HG03558 (cell line): ENCODE measurements around the gene SH2D3C.
"Not testable (repeated sequence)": the region's sequence is repeated elsewhere in the genome, so short reads cannot be mapped to it uniquely, and the experiment has no call there.

Source experiments
- ATAC-seq: cut with Tn5 transposase; IDR thresholded peaks from one replicate; pipeline ENCODE4 v1.9.1; 2021; ENCODE audit warnings: moderate number of reproducible peaks; ENCODE audit not compliant: unreplicated experiment; ENCODE audit errors: extremely low read depth

The SH2D3C gene

DNA sequence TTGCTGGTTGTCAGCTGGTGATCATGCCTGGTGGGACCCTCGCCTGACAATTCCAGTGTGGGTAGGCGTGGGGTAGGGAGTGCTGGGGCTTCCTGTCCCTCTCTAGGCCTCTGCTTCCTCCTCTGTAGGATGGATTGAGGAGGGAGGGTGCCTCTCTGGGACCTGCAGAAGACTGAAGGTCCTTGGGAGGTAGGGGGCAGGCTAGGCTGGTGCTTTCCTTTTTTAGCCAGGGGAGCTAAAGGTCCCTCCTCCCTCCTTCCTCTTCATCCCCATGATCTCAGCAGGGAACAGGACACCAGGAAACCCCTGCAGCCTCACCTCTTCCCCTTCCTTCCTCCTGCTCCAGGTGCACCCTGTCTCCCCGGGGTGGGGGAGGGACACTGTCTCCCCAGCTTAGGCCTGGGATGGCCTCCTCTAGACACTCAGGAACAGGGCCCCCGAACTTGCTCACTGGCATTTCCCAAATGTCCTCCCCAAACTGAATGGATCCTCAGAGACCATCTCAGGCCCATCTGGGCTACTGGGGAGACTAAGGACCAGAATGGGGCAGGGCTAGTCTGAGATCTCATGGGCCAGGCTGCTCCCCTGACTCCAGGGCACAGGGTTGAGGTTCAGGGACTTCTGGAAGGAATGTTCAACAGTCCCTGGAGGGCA is 8.4 kb downstream of the SH2D3C start:
- no peak for ATAC-seq

DNA sequence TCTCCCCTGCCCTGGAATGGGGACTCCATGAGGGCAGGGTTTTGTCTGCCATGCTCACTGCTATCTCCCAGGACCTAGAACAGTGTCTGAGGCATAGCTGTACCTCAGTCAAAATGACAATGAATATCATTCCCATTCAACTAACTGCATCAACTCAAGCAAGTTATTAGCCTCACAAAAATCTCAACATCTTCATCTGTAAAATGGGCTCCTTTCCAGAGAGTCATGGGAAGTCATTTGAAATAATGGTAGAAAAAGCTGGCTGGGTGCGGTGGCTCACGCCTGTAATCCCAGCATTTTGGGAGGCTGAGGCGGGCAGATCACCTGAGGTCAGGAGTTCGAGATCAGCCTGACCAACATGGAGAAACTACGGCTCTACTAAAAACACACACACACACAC is 9.4 kb downstream of the SH2D3C start:
- no peak for ATAC-seq

DNA sequence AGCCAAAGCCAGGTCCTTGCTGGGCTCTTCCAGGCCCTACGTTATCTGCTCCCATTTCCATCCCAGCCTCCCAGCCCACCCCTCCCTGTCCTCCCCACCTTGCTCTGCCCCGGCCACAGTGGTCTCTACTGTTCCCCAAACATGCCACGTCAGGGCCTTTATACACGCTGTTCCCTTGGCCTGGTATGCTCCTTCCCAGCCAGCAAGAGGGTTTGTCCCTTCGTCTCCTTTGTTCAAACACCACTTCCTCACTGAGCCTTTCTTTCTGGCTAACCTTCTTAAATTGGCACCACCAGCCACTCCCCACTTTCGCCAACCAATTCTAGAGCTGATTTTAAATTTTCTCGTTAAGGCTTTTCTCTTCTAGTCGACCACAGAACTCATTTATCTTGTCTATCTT is 9.8 kb downstream of the SH2D3C start:
- ATAC-seq, result no peak

DNA sequence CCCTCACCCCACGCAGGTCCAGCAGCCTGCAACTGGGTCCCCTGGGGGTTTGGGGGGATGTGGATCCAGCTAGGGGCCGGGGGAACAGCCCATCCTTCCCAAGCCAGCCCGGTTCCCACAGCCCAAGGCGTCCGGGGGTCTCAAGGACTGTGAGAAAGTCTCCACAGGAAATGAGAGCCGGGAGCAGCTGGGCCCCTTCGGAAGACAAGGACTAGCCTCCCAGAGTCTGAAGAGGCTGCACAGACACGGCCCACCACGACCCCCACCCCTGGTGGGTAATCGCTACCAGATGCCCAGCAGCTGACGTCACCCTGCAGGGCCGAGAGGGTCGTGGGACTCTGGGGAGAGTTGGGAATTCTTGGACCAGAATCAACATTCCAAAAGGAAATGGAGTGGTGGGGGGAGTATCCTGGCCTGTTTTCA is 10.5 kb downstream of the SH2D3C start:
- ATAC-seq, result no peak

DNA sequence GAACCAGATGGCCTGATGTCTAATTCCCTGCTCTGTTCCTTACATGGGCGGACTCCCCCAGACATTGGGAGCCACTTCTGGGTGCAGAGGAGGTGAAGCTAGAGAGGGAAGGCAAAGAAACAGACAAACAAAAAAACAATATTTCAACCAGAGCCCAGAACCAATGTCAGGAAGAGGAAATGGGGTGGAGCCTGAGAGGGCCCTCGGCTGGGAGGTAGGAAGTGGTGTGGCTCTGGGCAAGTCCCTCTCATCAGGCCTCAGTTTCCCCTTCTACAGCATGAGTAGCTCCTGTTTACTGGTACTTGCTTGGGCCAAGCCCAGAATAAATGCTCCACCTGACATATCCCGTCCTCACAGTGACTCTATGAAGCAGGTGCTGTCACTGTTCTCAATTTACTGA is 11.1 kb downstream of the SH2D3C start:
- ATAC-seq, result no peak

DNA sequence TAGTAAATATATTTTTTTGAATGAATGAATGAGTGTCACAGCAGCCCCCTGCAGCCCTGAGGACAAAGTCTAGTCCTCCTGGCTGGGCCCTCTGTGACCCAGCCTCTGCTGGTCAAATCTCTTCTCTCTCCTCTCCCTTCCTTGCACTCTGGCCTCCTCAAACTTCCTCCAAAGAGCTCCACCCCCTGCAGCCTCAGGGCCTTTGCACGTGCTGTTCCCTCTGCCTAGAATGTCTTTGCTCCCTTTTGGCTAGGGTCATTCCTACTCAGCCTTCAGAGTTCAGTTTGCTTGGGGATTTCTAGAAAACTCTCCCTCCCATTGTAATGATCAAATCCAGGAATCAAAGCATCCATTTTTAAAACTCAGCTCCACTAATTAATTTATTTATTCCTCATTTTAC is 13.0 kb downstream of the SH2D3C start:
- ATAC-seq, result no peak

DNA sequence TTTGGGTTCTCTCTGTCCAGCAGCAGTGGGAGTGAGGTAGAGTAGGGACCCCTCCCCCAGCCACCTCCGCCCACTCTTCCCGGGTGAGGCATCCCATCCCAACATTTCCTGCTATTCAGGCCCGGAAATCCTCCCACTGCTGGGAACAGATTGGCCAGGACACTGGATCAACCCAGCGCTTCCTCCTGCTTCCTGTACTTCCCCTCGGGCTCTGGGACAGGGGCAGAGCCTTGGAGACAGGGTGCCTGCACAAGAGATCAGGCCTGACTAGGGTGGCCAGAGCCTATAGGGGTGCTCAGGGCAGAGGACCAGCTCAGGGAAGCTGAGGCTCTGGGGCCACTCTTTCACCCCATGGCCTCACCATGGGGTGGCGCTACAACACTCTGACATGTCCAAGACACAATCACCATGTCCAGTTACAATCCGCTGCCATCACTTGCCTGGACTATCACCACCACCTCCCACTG is 14.5 kb downstream of the SH2D3C start:
- no peak for ATAC-seq

DNA sequence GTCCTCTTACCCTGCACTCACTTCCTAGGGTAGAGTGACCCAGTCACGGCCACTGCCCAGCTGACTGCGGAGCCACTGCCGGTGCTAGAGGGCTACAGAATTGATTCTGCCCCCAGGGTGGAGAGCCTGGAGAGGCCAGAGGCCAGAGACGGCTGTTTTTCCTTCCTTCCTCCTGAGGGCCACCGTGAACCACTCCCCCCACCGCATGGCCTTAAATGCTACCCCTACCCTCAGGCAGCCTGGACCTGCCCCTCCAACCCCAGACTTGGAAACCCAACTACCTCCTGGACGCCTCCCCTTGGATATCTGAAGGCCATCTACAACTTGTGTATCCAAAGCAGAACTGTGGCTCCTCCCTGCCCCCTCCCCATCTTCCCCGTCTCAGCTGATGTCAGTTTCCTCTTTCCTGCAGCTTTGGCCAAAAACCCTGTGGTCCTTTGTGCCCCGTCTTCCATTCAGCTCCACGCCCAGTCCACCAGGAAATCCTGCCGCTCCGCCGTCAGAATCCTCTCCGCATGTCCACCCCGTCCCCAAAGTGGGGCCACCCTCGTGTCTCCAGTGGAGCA is 16.3 kb downstream of the SH2D3C start:
- ATAC-seq, result no peak

DNA sequence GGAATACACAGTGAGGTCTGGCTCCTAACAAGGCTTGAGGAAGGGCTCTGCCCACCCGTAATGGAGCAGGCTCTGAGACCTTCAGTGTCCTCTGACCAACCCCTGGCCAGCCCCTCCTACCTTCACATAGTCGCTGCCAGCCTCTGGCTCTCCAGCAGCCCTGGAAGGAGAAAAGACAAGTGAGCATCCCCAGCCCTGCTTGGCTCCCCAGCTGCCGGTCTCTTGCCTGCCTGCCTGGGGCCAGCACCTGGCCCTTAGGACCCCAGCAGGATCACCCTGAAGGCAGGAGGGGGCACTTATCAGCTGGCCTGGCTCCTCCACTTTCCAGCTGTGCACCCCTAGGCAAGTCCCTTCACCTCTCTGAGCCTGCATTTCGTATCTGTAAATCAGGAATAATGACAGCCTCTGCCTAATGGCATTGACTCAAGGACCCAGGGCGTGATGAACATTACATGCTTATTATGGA is 16.9 kb downstream of the SH2D3C start:
- no peak for ATAC-seq

DNA sequence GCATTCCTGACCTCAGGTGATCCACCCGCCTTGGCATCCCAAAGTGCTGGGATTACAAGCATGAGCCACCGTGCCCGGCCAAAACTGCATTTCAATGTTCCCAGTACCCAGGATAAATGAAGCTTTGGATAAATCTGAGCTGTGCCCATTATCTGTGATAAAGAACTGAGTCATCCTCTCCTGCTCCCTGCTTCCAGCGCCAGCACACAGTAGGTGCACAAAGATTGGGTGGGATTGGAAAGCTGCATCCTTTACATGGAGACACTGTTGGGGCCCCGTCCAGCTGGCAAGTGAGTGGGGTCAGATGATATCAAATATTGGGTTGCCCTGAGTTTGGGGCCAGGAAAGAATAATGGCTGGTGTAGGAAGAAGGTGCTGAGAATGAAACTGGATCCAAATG is 17.4 kb downstream of the SH2D3C start:
- no peak for ATAC-seq

DNA sequence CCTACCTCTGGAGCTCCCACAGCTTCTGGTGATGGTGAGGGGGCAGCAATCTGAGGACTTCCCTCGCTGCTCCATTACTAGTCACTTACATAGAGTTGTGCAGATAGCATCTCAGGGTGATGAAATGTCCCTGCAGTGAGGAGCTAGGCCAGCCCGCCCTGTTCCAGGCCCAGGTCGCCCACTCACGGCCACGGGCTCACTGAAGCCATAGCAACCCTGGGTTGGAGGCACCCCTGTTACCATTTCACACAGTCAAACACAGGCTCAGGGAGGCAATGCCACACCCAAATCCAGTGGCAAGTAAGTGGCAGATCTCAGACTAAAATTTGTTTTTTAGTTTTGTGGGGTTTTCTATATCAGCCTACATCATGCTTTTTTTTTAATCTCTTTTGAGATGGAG is 19.6 kb downstream of the SH2D3C start:
- no peak for ATAC-seq

DNA sequence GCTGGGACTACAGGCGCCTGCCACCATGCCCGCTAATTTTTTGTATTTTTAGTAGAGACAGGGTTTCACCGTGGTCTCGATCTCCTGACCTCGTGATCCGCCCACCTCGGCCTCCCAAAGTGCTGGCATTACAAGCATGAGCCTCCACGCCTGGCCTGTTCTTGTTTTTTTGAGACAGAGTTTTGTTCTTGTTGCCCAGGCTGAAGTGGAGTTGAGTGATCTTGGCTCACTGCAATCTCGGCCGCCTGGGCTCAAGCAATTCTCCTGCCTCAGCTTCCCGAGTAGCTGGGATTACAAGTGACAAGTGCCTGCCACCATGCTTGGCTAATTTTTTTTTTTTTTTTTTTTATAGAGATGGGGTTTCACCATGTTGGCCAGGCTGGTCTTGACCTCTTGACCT is 21.7 kb downstream of the SH2D3C start:
- not testable (repeated sequence) for ATAC-seq

DNA sequence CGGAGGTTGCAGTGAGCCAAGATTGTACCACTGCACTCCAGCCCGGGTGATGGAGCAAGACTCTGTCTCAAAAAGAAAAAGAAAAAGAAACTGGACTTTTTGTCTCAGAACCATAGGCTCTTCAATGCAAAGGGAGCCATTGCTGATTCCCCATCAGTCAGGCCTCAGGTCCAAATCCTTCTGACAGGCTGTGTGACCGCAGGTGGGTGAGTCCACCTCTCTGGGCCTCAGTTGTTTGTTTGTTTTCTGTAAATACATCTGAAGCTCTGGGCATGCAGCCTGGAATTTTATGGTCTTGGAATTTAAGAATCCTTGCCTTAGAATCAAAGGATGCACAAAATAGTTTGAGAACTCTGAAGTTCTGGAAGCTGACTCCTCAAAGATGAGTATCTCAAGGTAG is 22.2 kb downstream of the SH2D3C start:
- ATAC-seq, result no peak

DNA sequence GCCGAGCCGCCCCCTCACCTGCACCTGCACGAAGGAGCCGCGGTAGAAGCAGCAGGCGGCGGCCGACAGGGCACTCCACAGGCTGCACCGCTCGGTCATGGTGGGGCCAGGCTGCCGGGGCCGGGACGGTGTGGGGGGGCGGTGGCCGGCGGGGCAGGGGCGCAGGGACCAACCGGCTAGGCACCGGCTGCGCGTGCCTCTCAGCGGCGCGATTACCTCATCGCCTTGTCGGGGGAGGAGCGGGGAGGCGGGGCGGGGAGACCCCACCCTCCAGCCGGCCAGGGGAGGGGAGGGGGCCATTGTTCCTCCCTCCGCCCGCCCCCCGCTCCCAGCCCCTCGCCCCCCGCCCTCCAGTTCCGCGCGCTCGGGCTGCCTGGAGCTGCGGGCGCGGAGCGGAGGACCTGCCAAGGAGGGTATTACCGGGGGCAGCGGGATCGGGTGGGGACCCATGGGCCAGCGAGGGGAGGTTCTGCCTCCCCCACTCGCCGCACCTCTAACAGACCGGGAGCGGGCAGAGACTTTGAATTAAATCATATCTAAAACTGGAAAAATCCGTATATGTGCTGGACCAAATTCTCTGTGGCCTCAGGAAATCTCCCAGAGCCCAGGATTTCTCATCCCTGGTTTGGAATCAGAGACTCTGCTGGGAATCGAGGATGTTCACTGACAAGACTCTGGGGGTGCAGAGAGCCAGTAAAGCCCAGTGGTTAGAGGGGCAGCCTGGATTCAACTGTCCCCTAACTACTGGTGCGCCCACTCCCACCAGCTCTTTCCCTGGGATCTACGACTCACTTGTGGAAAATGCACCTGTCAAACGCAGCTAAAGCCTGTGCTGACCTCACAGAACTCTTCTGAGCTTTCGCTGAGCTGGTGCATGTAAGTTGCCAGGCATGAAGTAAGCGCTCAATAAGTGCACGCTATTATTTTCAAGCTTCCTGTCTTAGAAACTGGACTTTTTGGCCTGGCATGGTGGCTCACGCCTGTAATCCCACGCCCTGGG is 23.1 kb downstream of the SH2D3C start:
- no peak for ATAC-seq

DNA sequence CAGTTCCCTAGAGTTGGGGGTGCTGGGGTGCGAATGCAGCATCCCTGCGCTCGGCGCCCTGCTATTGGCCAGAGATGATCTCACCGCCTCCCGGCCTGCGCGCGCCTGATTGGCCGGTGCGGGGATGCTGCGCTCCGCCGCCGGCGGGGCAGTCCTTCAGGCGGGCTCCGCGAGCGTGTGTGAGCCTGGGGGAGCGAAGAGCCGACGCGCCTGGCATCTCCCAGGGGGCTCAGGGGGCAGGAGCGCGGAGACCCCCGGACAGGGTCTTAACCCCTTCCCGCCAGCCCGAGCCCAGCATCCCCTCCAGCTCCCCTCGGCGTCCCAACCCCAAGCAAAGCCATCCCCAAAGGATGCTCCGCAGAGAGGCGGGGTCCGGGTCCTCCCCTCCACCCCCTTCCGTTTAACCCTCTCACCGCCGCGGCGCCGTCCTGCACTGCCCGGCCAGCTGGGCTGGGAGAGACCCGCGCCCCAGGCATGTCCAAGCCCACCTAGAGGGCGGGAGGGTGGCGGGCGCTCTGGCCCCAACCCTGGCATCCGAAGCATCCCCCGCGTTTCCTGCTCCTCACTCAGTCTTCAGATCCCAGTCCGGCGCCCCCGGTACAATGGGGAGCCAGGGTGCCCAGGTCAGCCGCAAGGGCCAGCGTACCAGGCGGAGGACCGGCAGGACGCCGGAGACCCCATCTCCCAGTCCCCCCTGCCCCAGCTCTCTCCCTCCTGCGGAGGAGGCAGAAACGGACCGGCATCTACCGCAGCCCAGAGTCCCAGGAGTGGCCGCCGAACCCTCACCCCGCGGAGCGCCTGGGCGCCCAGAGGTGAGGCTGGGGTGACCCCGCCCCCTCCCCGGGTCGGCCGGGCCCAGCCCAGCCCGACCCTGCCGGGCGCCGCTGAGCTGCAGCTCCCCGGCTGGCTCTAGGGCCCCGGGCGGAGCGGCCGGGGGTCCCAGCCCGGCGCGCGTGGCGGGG is 24.1 kb downstream of the SH2D3C start:
- ATAC-seq, result no peak

DNA sequence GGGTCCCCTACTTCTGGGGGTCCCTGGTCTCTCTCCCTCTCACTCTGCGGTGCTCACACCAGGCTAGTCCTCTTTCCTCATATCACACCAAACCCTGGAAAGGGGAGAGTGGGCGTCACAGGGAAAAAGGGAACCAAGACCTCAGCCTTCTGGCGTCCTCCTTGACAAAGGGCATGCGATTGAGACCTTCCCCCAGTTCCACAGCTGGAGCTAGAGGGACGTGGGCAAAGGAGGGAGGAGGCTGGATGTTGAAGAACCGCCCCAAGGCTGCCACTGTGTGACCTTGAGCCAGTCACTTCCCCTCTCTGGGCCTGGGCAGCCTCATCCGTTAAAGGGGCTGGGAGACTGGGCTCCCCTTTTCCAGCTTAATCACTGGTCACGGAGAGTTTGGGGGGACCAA is 24.8 kb downstream of the SH2D3C start:
- ATAC-seq, result no peak

DNA sequence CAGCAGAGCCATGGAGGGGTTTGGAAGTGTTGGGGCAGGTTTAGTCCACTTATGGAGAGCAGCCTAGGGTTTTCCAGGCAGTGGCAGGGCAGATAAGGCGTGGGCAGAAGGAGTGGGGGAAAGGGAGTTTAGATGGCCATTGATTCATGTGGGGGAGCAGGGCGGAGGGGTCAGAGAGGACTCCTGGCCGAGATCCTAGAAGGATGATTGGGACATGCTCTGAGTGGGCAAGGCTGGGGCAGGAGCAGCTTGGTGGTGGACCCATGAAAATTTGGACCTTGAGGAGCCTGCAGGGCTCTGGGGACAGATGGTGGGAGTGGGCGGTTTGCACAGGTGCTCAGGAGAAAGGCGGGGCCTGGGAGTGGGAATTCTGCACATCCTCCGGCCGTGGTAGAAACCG is 25.3 kb downstream of the SH2D3C start:
- ATAC-seq, result no peak

DNA sequence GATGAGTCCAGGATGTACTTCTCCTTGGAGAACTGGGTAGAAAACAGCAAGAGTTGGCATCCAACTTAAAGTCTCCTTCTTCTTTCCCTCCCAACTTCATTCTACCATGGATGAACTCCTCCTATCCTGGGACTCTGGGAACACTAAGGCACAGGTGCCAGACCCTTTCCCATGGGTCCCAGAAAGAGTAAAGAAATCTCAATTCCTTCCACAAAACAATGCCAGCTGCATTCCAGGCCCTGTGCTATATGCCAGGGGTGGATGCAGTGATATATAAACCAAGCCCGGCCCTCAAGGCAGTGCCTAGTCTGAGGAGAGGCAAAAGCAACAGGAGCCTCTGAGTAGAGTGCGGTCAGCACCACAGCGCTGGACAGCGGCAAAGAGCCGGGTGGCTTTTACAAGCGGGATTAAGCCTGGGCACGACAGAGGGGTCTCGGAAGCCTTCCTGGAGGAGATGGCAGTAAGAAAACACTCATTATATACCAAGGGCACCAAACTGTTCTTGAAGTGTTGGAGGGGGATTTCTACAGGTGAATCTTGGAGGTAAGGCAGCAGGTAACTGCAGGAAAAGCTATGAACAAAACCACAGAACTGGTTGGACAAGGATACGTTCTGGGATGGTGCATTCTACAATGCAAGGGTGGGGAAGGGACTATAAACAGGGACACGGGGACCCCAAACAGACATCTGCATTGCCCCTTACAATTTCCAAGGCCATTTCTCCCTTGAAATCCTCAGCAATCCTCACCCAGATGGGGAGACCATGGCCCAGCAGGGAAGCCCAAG is 27.0 kb downstream of the SH2D3C start:
- no peak for ATAC-seq

DNA sequence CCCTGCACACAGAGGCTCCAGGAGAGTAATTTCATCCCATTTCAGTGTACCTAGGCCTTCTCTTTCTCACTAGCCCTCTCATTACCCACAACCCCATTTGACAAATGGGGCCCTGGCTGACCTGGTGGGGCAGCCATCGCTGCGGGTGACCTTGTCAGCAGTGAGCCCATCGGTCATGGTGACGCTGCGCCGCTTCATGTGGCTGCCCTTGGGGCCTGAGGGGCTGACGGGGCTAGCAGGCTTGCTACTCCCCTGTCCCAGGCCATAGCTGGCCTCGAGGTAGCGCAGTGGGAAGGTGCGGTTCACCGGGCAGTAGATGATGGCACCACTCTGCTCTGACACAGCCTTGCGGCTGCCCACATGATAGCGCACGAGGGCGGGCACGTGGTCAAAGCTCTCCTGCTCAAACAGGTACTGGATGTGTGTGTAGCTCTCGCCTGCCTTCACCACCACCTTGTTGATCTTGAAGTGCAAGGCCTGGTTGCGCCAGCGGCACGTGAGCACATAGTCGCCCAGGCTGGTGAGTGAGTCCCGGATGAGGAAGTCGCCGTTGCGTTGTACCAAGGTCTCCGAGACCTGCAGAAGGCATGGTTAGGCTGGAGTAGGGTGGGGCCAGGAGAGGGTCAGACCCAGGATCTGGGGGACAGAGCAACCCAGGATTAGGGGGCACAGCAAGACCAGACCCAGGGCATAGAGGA is 29.2 kb downstream of the SH2D3C start:
- ATAC-seq, result no peak
